Measurements from ENCODE around the gene TNS4. TPM values are rescaled to one million over a fixed set of nuclear protein-coding genes. Genes with fewer than 3 reads are reported as not detected.
A peak's percentile ranks its signal among the peaks of the same experiment; 100 is the strongest.

Gene TNS4
- total and polyA plus RNA-seq, 9 of the 15 experiments (the other 6 are each of a cell fraction or from before 2014, with no cell fraction given): 0.04 to 0.73 (median 0.24) TPM; not detected in 1

DNA sequence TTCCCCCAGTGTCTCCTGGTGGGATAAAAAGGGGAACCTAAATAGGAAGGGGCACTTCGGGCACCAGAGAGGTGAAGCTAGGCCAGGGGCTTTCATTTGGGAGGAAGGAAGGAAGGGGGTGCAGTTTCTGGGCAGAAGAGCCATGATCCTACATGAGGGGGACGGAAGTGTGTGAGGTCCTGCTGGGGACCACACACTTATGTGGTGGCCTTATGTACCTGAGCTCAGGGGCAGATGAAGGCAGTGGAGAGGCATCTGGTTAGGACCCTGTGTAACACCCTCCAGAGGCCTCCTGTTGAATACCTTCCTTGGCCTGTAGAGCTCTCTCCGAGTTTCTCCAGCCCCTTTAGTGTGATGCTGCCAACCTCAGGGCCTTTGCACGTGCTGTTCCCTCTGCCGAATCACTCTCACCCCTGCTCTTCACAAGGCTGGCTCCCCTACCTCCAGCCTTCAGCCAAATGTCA, 37.0 kb downstream of the TNS4 start:
- no TSS peak for BruUV-seq (replicated peaks)
- Histone ChIP-seq H3K9ac (ENCODE audit: insufficient read depth in 1 of 2, low read depth in 2 of 2, low read length in 2 of 2) (no peak overlapping the region), H3K9me1 (ENCODE audit: control insufficient read depth, insufficient read depth, low read length) (no peaks in the 10 kb centered on the region), H3K36me3 (ENCODE audit: control insufficient read depth, insufficient read depth, low read length) (no peaks in the 10 kb centered on the region), H3K4me3 (no peak overlapping the region), H3K27ac (ENCODE audit: extremely low read depth, low read depth, low read length) (no peak overlapping the region), H3K4me1 (replicated peaks in 1 of 2; ENCODE audit: control insufficient read depth in 2 of 2, insufficient read depth in 2 of 2, low read length in 2 of 2) (peaks cover 0 to 19% of the 10 kb centered on the region in 2 experiments; a peak in 3 of 5 replicates), H3K79me2 (ENCODE audit: control insufficient read depth, insufficient read depth, low read length) (no peaks in the 10 kb centered on the region), H2AFZ (ENCODE audit: low read depth, low read length) (no peak overlapping the region), H3K27me3 (ENCODE audit: control insufficient read depth in 2 of 2, insufficient read depth in 2 of 2, low read length in 2 of 2) (peaks cover 0 to 7% of the 10 kb centered on the region in 2 experiments; a peak in 1 of 5 replicates), H3K4me2 (ENCODE audit: insufficient read depth, low read length) (no peak overlapping the region), H3K9me3 (replicated peaks; ENCODE audit: control insufficient read depth, insufficient read depth, low read depth, low read length) (no peaks in the 10 kb centered on the region), H4K20me1 (replicated peaks; ENCODE audit: control insufficient read depth, insufficient read depth, low read length) (no peaks in the 10 kb centered on the region)
- 47% methylated on average over 4 of the region's 5 CpGs for WGBS (ENCODE audit: insufficient coverage, low coverage, missing lambda C conversion rate)
- CTCF ChIA-PET (ENCODE audit: low intra/inter-chr PET ratio): no interaction called here
- peak; percentile 35; the same call in 1 of the 3 replicates for ATAC-seq
- no peak for FAIRE-seq
- in situ Hi-C loops (cut with MboI) (no loop called here), intact Hi-C loops (cut with micrococcal nuclease) (no loop called here)
- TF ChIP-seq RBM25 (IDR thresholded peaks at IDR 0.05; ENCODE audit: low read depth, low read length, severe bottlenecking) (peak; percentile 89), SMARCA5 (IDR thresholded peaks at IDR 0.05) (peak; percentile 50; the same call in 1 of the 2 replicates), KDM1A (IDR thresholded peaks at IDR 0.05) (peak in 1 of 2 experiments; percentile 45; a peak in 1 of 4 replicates), CCNT2 (IDR thresholded peaks at IDR 0.05; ENCODE audit: borderline replicate concordance, extremely low read depth, insufficient read length, low read depth, low read length) (no peak), PATZ1 (CRISPR knock-in tag; IDR thresholded peaks at IDR 0.05; ENCODE audit: borderline replicate concordance) (no peak), STAT6 (CRISPR knock-in tag; IDR thresholded peaks at IDR 0.05) (no peak), BCOR (IDR thresholded peaks at IDR 0.05) (peak; percentile 49)
- TF ChIP-seq, protein P1, sequence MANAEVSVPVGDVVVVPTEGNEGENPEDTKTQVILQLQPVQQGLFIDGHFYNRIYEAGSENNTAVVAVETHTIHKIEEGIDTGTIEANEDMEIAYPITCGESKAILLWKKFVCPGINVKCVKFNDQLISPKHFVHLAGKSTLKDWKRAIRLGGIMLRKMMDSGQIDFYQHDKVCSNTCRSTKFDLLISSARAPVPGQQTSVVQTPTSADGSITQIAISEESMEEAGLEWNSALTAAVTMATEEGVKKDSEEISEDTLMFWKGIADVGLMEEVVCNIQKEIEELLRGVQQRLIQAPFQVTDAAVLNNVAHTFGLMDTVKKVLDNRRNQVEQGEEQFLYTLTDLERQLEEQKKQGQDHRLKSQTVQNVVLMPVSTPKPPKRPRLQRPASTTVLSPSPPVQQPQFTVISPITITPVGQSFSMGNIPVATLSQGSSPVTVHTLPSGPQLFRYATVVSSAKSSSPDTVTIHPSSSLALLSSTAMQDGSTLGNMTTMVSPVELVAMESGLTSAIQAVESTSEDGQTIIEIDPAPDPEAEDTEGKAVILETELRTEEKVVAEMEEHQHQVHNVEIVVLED (CRISPR knock-in tag; IDR thresholded peaks at IDR 0.05): no peak
- POLR2A ChIA-PET: interaction anchor here (0.6 to 1.1 kb wide), 3 partner anchors 11 to 32 kb away, joined by 3 to 6 read pairs (median 3); no protein-coding TSS in a partner anchor
- DNase-seq (ENCODE audit: extremely low read depth in 1 of 4, low spot score in 3 of 4): no peak

All from K562 (cell line).